GM21381 (cell line): Measurements from ENCODE around the gene STX1A.

Experiments
- ATAC-seq: cut with Tn5 transposase; IDR thresholded peaks from one replicate; pipeline ENCODE4 v1.9.1; 2021; ENCODE audit warnings: mild to moderate bottlenecking, moderate library complexity; ENCODE audit not compliant: unreplicated experiment

Gene STX1A

GRCh38 chr7:73718905-73719805 is at the start of gene STX1A:
Gene STX1A, minus strand, starts transcription at chr7:73719669. Its CDS starts 38 bp downstream, at chr7:73719631.
- ATAC-seq = peak; percentile 63

- ATAC-seq = no peak
Measured at GRCh38 chr7:73768641-73769480, 49.4 kb upstream of the STX1A start.

GRCh38 chr7:73766556-73767229 is 47.2 kb upstream of the STX1A start:
- ATAC-seq = no peak

GRCh38 chr7:73762659-73762999 is 43.2 kb upstream of the STX1A start:
- no peak for ATAC-seq

- no peak for ATAC-seq
Measured at GRCh38 chr7:73761854-73762658, 42.6 kb upstream of the STX1A start.

GRCh38 chr7:73758581-73759138 is 39.2 kb upstream of the STX1A start:
- no peak for ATAC-seq

GRCh38 chr7:73749931-73750776 is 30.7 kb upstream of the STX1A start:
- ATAC-seq = no peak

GRCh38 chr7:73746378-73746777 is 26.9 kb upstream of the STX1A start:
- ATAC-seq = no peak

- ATAC-seq = no peak
Measured at GRCh38 chr7:73742753-73743641, 23.5 kb upstream of the STX1A start.

GRCh38 chr7:73742338-73742752 is 22.9 kb upstream of the STX1A start:
- no peak for ATAC-seq

GRCh38 chr7:73741600-73741999 is 22.1 kb upstream of the STX1A start:
- ATAC-seq = no peak

GRCh38 chr7:73740771-73741170 is 21.3 kb upstream of the STX1A start:
- no peak for ATAC-seq

- ATAC-seq = no peak
Measured at GRCh38 chr7:73740212-73740611, 20.7 kb upstream of the STX1A start.

- ATAC-seq = no peak
Measured at GRCh38 chr7:73739387-73739767, 19.9 kb upstream of the STX1A start.

- peak; percentile 88 for ATAC-seq
Measured at GRCh38 chr7:73738612-73739386, 19.3 kb upstream of the STX1A start, which contains the start of gene ABHD11. Gene ABHD11, minus strand, starts transcription at chr7:73738802. Its CDS starts 32 bp downstream, at chr7:73738770.

- ATAC-seq = no peak
Measured at GRCh38 chr7:73738220-73738611, 18.7 kb upstream of the STX1A start.

- ATAC-seq = no peak
Measured at GRCh38 chr7:73737491-73738219, 18.2 kb upstream of the STX1A start.
